GM12878 (cell line): ENCODE measurements around the gene PTPRC. TPM values are rescaled to one million over a fixed set of nuclear protein-coding genes. Genes with fewer than 3 reads are reported as not detected.
A peak's percentile ranks its signal among the peaks of the same experiment; 100 is the strongest.

Experiments used
- BCL11A ChIP-seq: IDR thresholded peaks from 2 replicates; pipeline ENCODE4 v1.6.1; 2011; ENCODE audit warnings: low read depth, low read length
- CBX3 ChIP-seq: fragments of 200-600 bp; sonication (generic); IDR thresholded peaks from 2 replicates; pipeline ENCODE4 v1.6.1; 2016; ENCODE audit warnings: low read depth, borderline replicate concordance
- E2F8 ChIP-seq: fragments of 450-650 bp; IDR thresholded peaks from 2 replicates; pipeline ENCODE4 v1.6.1; 2018; ENCODE audit warnings: mild to moderate bottlenecking, low read depth, moderate library complexity; ENCODE audit not compliant: partially characterized antibody
- EGR1 ChIP-seq, 2 experiments: IDR thresholded peaks; 1 replicate in 1 of 2; 2 replicates in 1 of 2; pipeline ENCODE4 v1.6.1; 2011 to 2012; ENCODE audit warnings: low read depth in 2 of 2, low read length in 2 of 2, borderline replicate concordance in 1 of 2, mild to moderate bottlenecking in 1 of 2, moderate library complexity in 1 of 2
- FOXM1 ChIP-seq: IDR thresholded peaks from 2 replicates; pipeline ENCODE4 v1.6.1; 2012; ENCODE audit warnings: low read depth, mild to moderate bottlenecking, inconsistent platforms, low read length, moderate library complexity
- GABPA ChIP-seq: IDR thresholded peaks from 2 replicates; pipeline ENCODE4 v1.6.1; 2014; ENCODE audit warnings: antibody characterized with exemption, low read depth, mild to moderate bottlenecking, inconsistent platforms
- HDAC2 ChIP-seq: fragments of 200-600 bp; sonication (generic); IDR thresholded peaks from 2 replicates; pipeline ENCODE4 v1.6.1; 2017
- HDGF ChIP-seq: fragments of 450-650 bp; IDR thresholded peaks from 2 replicates; pipeline ENCODE4 v1.6.1; 2016; ENCODE audit warnings: antibody characterized with exemption
- HSF1 ChIP-seq: fragments of 150-350 bp; IDR thresholded peaks from 2 replicates; pipeline ENCODE4 v1.6.1; 2014; ENCODE audit warnings: mild to moderate bottlenecking, low read depth, low read length
- IRF5 ChIP-seq: fragments of 450-650 bp; IDR thresholded peaks from 2 replicates; pipeline ENCODE4 v1.6.1; 2017; ENCODE audit warnings: borderline replicate concordance
- JUNB ChIP-seq: IDR thresholded peaks from 2 replicates; pipeline ENCODE4 v1.6.1; 2016; ENCODE audit warnings: antibody characterized with exemption, mild to moderate bottlenecking
- KAT2A ChIP-seq: conservative IDR thresholded peaks from 2 replicates; pipeline ENCODE4 v1.6.1; 2011; ENCODE audit warnings: low read depth, low read length; ENCODE audit not compliant: control insufficient read depth
- MLLT1 ChIP-seq: fragments of 450-650 bp; IDR thresholded peaks from 2 replicates; pipeline ENCODE4 v1.6.1; 2016; ENCODE audit warnings: mild to moderate bottlenecking
- MTA3 ChIP-seq: IDR thresholded peaks from 2 replicates; pipeline ENCODE4 v1.6.1; 2012; ENCODE audit warnings: low read length, inconsistent platforms, borderline replicate concordance
- NFXL1 ChIP-seq: fragments of 450-650 bp; IDR thresholded peaks from 2 replicates; pipeline ENCODE4 v1.6.1; 2017; ENCODE audit warnings: antibody characterized with exemption, mild to moderate bottlenecking, borderline replicate concordance
- NRF1 ChIP-seq: conservative IDR thresholded peaks from 2 replicates; pipeline ENCODE4 v1.6.1; 2011; ENCODE audit warnings: mild to moderate bottlenecking, low read depth, low read length, improper control_type of control experiment
- PBX3 ChIP-seq: IDR thresholded peaks from 2 replicates; pipeline ENCODE4 v1.6.1; 2011; ENCODE audit warnings: mild to moderate bottlenecking, low read depth, low read length, moderate library complexity; ENCODE audit not compliant: insufficient replicate concordance
- PML ChIP-seq: IDR thresholded peaks from 2 replicates; pipeline ENCODE4 v1.6.1; 2012; ENCODE audit warnings: low read length, inconsistent platforms
- RB1 ChIP-seq: fragments of 450-650 bp; formaldehyde crosslinking; IDR thresholded peaks from 2 replicates; pipeline ENCODE4 v1.6.1; 2017; ENCODE audit warnings: mild to moderate bottlenecking, borderline replicate concordance
- RELA ChIP-seq: fragments of 450-650 bp; IDR thresholded peaks from 2 replicates; pipeline ENCODE4 v1.8.0; 2014; ENCODE audit warnings: borderline replicate concordance; ENCODE audit not compliant: partially characterized antibody
- TCF7 ChIP-seq: IDR thresholded peaks from 2 replicates; pipeline ENCODE4 v1.6.1; 2014; ENCODE audit warnings: antibody characterized with exemption, borderline replicate concordance
- ZNF622 ChIP-seq: fragments of 450-650 bp; IDR thresholded peaks from 2 replicates; pipeline ENCODE4 v1.6.1; 2017; ENCODE audit warnings: mild to moderate bottlenecking, inconsistent platforms
- polyA plus RNA-seq, 11 experiments: library from polyadenylated mRNA; depleted of rRNA in 4 of 11; unstranded in 6 of 11; stranded (reverse) in 5 of 11; fragments of >200 nt; fragmentation: Nextera tagmentation in 4 of 11; fragmentation: Illumina TruSeq in 1 of 11; extraction: Ambion mirVana in 4 of 11; extraction: Trizol in 1 of 11; gene quantifications; 1 replicate in 1 of 11; 2 replicates in 10 of 11; pipeline versions ENCODE4 v1.2.1 to v1.2.3, GENCODE V29; 2011 to 2016; ENCODE audit warnings: inconsistent platforms in 2 of 11, missing spikeins in 2 of 11, low read depth in 1 of 11
- total RNA-seq, 4 experiments: library from RNA; depleted of rRNA in 3 of 4; stranded (reverse); fragments of >200 nt in 3 of 4; fragmentation: Illumina TruSeq in 1 of 4; extraction: Trizol in 1 of 4; gene quantifications; 2 replicates each; pipeline versions ENCODE4 v1.2.1 to v1.2.3, GENCODE V29; 2013 to 2021

PTPRC gene
- total and polyA plus RNA-seq, 10 of the 15 experiments (the other 5 are each of a cell fraction or from before 2014, with no cell fraction given), result 72.9 to 221 (median 118) TPM

GRCh38 chr1:198598796-198599321, 40.0 kb upstream of the PTPRC start (continued):
- TF ChIP-seq E2F8 (no peak), PML (peak; percentile 60), JUNB (no peak), RELA (no peak), KAT2A (no peak), IRF5 (no peak), HSF1 (no peak), RB1 (no peak), NRF1 (no peak), TCF7 (peak; percentile 42; the same call in 1 of the 2 replicates), MLLT1 (peak; percentile 90), EGR1 (IDR thresholded peaks at IDR 0.05; ENCODE audit: borderline replicate concordance in 1 of 2, low read depth in 2 of 2, low read length in 2 of 2) (no peak), BCL11A (peak; percentile 75), HDGF (no peak), FOXM1 (peak; percentile 88), MTA3 (peak; percentile 82; the same call in 1 of the 2 replicates), GABPA (0 out of 2 replicates have a peak, but pooled peaks have one; percentile 2), NFXL1 (no peak), ZNF622 (no peak), CBX3 (no peak), HDAC2 (no peak), PBX3 (no peak)
